Measurements from ENCODE around the gene NMNAT3. TPM values are rescaled to one million over a fixed set of nuclear protein-coding genes. Genes with fewer than 3 reads are reported as not detected.

Gene NMNAT3
- polyA plus RNA-seq, 2 of the 4 experiments (the other 2 are of a cell fraction) = 1.2 to 2.9 TPM

DNA sequence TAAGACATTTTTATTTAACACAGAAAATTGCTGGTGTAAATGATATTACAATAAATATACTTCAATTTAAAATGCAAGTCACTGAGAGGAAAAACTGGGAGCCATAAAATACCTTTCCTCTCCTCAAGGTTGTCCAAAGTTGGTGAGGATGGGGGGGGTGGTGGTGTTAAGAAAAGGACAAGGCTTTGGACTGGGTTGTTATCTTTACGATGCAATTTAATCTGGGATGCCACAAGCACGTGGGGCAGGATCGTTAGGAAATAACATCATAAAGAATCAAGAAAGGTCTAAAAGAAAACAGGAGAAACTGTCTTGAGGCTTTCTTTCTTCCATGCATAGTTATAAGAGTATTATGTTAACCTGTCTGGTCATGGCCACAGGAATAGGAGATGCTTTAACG lies 66.9 kb downstream of the NMNAT3 start:
- no peak overlapping the region for H3K4me3 ChIP-seq
- no peaks in the 10 kb centered on the region for H3K9me3 ChIP-seq
- TF ChIP-seq SMC3 (IDR thresholded peaks at IDR 0.05) = no peak
- no peak for TF ChIP-seq SREBF2 (IDR thresholded peaks at IDR 0.05)
- TF ChIP-seq BHLHE40 (IDR thresholded peaks at IDR 0.05; ENCODE audit: low read depth, low read length) = no peak
- no peak for TF ChIP-seq JUN (IDR thresholded peaks at IDR 0.05)
- TF ChIP-seq CHD4 (IDR thresholded peaks at IDR 0.05; ENCODE audit: borderline replicate concordance) = no peak
- TF ChIP-seq HOXB13 (CRISPR knock-in tag; IDR thresholded peaks at IDR 0.05; ENCODE audit: low read depth) = no peak
- TF ChIP-seq FOSB (CRISPR knock-in tag; IDR thresholded peaks at IDR 0.05) = no peak
- H3K4me2 ChIP-seq = no peak overlapping the region
- H3K4me1 ChIP-seq = no peaks in the 10 kb centered on the region
- FAIRE-seq (no peak), ATAC-seq (no peak), DNase-seq (ENCODE audit: low read depth in 1 of 2, low spot score in 1 of 2) (no peak)
- CTCF ChIA-PET = no interaction called here
- 9% methylated on average over 4 of the region's 4 CpGs for WGBS (ENCODE audit: missing lambda C conversion rate)
- no peak overlapping the region for H3K27ac ChIP-seq
- POLR2A ChIA-PET = no interaction called here

DNA sequence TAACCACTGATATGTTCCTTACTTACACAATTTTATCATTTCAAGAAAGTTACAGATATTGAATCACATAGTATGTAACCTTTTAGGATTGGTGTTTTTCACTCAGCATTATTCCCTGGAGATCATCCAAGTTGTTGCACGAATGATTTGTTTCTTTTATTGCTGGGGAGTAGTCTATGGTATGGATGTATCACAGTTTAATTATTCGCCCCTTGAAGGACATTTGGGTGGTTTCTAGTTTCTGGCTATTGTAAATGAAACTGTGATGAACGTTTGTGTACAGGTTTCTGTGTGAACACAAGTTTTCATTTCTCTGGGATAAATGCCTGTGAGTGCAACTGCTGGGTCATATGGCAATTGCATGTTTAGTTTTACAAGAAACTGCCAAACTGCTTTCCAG lies 68.8 kb downstream of the NMNAT3 start:
- H3K4me1 ChIP-seq = no peaks in the 10 kb centered on the region
- 22% methylated on average over 3 of the region's 3 CpGs for WGBS (ENCODE audit: missing lambda C conversion rate)
- no peak overlapping the region for H3K27ac ChIP-seq
- DNase-seq (ENCODE audit: low read depth in 1 of 2, low spot score in 1 of 2) (no peak), ATAC-seq (no peak), FAIRE-seq (no peak)
- POLR2A ChIA-PET = no interaction called here
- CTCF ChIA-PET = no interaction called here
- no peak overlapping the region for H3K4me3 ChIP-seq
- H3K9me3 ChIP-seq = no peaks in the 10 kb centered on the region
- TF ChIP-seq SMC3 (IDR thresholded peaks at IDR 0.05) (no peak), RNF2 (IDR thresholded peaks at IDR 0.05; ENCODE audit: borderline replicate concordance, low read depth) (no peak)
- H3K4me2 ChIP-seq = no peak overlapping the region

GRCh38 chr3:139608108-139608380 lies 69.7 kb downstream of the NMNAT3 start:
- WGBS (ENCODE audit: missing lambda C conversion rate) = 70% methylated on average over 3 of the region's 3 CpGs
- Histone ChIP-seq H3K4me2 (no peak overlapping the region), H3K9me3 (no peaks in the 10 kb centered on the region), H3K27ac (no peak overlapping the region), H3K4me3 (no peak overlapping the region), H3K4me1 (no peaks in the 10 kb centered on the region)
- no peak for DNase-seq (ENCODE audit: low read depth in 1 of 2, low spot score in 1 of 2)
- no peak for ATAC-seq
- ChIA-PET CTCF (no interaction called here), POLR2A (no interaction called here)
- no peak for TF ChIP-seq CBX8 (IDR thresholded peaks at IDR 0.05)
- no peak for TF ChIP-seq MAFK (IDR thresholded peaks at IDR 0.05; ENCODE audit: partially characterized antibody)
- TF ChIP-seq ZNF302 (CRISPR knock-in tag; IDR thresholded peaks at IDR 0.05) = no peak
- TF ChIP-seq ESRRA (IDR thresholded peaks at IDR 0.05; ENCODE audit: borderline replicate concordance, low read length) = no peak
- no peak for TF ChIP-seq FOXS1 (CRISPR knock-in tag; IDR thresholded peaks at IDR 0.05)
- TF ChIP-seq TP53 (CRISPR knock-in tag; IDR thresholded peaks at IDR 0.05) = no peak
- no peak for TF ChIP-seq RCOR1 (IDR thresholded peaks at IDR 0.05; ENCODE audit: low read depth, low read length)
- no peak for FAIRE-seq

- WGBS (ENCODE audit: missing lambda C conversion rate) = 33% methylated on average over 2 of the region's 2 CpGs
- Histone ChIP-seq H3K27ac (no peak overlapping the region), H3K4me2 (no peak overlapping the region), H3K9me3 (no peaks in the 10 kb centered on the region), H3K4me1 (no peaks in the 10 kb centered on the region), H3K4me3 (no peak overlapping the region)
- TF ChIP-seq CEBPB (IDR thresholded peaks at IDR 0.05) = no peak
- DNase-seq (ENCODE audit: low read depth in 1 of 2, low spot score in 1 of 2) = no peak
- no peak for FAIRE-seq
- ChIA-PET CTCF (no interaction called here), POLR2A (no interaction called here)
- no peak for ATAC-seq
Measured at GRCh38 chr3:139607257-139608107, 70.3 kb downstream of the NMNAT3 start.

DNA sequence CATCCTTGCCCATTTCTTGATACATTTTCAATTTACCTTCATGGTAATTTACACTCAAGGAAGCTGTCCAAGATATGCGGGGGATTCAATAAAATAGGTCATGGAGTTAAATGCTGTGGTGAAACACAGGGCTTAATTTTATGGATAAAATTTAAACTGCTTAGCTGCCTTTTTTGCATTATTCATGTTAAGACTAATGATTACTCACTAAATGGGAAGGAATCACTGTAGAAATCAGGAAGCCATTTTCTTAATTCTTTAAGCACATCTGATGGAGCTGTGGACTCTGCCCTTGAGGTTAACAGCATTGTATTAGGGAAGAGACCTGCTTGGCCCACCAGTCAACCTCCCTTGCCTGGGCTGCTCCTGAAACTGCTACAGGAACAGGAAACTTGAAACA lies 75.8 kb downstream of the NMNAT3 start:
- ATAC-seq (no peak), DNase-seq (ENCODE audit: low read depth in 1 of 2, low spot score in 1 of 2) (no peak), FAIRE-seq (no peak)
- Histone ChIP-seq H3K4me2 (peak overlapping the region; percentile 38; the same call in 2 of the 3 replicates), H3K9me3 (no peaks in the 10 kb centered on the region), H3K27ac (no peak overlapping the region), H3K4me3 (no peak overlapping the region), H3K4me1 (peaks cover 6% of the 10 kb centered on the region; the same call in 1 of the 3 replicates)
- WGBS (ENCODE audit: missing lambda C conversion rate) = 81% methylated on average over 1 of the region's 1 CpG
- ChIA-PET POLR2A (no interaction called here), CTCF (interaction anchor here (1.2 kb wide), 1 partner anchor 12 kb away, joined by 4 read pairs; no protein-coding TSS in a partner anchor)
- TF ChIP-seq GATA3 (IDR thresholded peaks at IDR 0.05; ENCODE audit: borderline replicate concordance) = no peak
- TF ChIP-seq JUNB (IDR thresholded peaks at IDR 0.05) = no peak
- TF ChIP-seq SMC3 (IDR thresholded peaks at IDR 0.05) = no peak
- no peak for TF ChIP-seq POLR2A (IDR thresholded peaks at IDR 0.05; ENCODE audit: low read length)
- TF ChIP-seq, protein P1, sequence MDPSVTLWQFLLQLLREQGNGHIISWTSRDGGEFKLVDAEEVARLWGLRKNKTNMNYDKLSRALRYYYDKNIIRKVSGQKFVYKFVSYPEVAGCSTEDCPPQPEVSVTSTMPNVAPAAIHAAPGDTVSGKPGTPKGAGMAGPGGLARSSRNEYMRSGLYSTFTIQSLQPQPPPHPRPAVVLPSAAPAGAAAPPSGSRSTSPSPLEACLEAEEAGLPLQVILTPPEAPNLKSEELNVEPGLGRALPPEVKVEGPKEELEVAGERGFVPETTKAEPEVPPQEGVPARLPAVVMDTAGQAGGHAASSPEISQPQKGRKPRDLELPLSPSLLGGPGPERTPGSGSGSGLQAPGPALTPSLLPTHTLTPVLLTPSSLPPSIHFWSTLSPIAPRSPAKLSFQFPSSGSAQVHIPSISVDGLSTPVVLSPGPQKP (IDR thresholded peaks at IDR 0.05; ENCODE audit: low read depth, low read length) = no peak
- TF ChIP-seq RFX5 (IDR thresholded peaks at IDR 0.05) = no peak
- no peak for TF ChIP-seq HOXB13 (CRISPR knock-in tag; IDR thresholded peaks at IDR 0.05; ENCODE audit: low read depth)
- no peak for TF ChIP-seq TFCP2L1 (CRISPR knock-in tag; IDR thresholded peaks at IDR 0.05)
- TF ChIP-seq NFE2L2 (conservative IDR thresholded peaks at IDR 0.05; ENCODE audit: low read length) = no peak
- TF ChIP-seq ZSCAN20 (CRISPR knock-in tag; IDR thresholded peaks at IDR 0.05) = no peak
- no peak for TF ChIP-seq FOXS1 (CRISPR knock-in tag; IDR thresholded peaks at IDR 0.05)

Data from A549 (cell line).